LNCAP (cell line): ENCODE measurements around the gene FAM217B.

Experiments
- TF ChIP-seq, protein P1 (sequence below): fragments of 450-650 bp; IDR thresholded peaks from 2 replicates; pipeline ENCODE4 v1.5.1; 2017; ENCODE audit warnings: mild to moderate bottlenecking

Gene FAM217B

DNA sequence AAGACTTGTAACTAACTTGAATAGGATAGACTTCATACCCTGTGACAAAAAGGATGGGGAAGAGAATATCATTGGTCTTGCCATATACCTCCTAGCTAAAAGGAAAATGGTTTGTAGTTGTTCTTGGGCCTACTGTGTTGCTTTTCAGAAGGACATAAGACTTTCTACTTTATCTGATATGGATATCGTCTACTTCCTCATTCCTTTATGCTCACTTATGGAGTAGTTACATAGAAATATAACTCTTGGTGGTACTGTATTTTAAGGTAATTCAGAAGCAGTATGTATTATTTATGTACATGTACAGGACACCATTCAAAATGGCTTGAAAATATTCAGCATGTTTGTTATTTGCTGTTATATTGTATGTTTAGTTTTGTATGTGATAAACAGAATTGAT lies 8.0 kb downstream of the FAM217B start:
- TF ChIP-seq, protein P1, sequence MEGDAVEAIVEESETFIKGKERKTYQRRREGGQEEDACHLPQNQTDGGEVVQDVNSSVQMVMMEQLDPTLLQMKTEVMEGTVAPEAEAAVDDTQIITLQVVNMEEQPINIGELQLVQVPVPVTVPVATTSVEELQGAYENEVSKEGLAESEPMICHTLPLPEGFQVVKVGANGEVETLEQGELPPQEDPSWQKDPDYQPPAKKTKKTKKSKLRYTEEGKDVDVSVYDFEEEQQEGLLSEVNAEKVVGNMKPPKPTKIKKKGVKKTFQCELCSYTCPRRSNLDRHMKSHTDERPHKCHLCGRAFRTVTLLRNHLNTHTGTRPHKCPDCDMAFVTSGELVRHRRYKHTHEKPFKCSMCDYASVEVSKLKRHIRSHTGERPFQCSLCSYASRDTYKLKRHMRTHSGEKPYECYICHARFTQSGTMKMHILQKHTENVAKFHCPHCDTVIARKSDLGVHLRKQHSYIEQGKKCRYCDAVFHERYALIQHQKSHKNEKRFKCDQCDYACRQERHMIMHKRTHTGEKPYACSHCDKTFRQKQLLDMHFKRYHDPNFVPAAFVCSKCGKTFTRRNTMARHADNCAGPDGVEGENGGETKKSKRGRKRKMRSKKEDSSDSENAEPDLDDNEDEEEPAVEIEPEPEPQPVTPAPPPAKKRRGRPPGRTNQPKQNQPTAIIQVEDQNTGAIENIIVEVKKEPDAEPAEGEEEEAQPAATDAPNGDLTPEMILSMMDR: no peak

DNA sequence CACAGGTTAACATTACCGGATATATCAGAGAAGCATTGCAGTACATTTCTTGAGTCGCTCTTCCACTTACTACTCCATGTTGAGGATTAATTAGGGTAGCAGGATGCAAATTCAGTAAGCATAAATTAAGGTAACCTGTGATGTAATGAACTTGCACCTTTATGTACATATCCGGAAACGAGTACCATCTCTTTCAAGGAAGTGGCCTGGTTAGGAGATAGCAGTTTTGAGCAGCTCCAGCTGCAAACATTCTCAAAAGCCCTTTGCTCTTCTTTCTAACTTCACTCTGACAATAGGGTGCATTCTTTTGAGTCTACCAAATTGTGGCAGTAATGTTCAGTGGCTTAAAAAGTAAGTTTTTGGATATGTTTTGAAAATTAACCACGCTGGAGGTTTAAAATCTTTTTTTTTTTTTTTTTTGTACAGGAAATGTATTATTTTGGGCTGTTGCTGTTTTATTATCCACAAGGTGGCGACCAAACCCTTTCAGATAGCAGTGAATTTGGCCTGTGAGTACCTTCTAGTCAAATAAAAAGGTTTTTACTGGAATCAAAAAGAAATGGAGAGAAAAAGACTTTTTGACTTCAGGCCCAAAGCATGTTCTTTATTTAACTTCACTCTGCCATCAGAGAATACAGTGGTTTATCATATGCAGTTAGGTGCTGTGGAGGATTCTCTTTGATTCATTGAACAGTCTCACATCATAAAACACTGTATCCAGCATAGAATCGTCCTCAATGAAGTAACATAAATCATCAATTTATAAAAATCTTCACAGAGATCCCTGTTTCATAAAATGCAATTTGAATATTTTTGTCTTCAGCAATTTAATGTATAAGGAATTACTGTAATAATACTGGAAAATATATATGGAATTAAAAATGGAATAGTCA lies 8.9 kb downstream of the FAM217B start:
- TF ChIP-seq, protein P1: peak; percentile 76

DNA sequence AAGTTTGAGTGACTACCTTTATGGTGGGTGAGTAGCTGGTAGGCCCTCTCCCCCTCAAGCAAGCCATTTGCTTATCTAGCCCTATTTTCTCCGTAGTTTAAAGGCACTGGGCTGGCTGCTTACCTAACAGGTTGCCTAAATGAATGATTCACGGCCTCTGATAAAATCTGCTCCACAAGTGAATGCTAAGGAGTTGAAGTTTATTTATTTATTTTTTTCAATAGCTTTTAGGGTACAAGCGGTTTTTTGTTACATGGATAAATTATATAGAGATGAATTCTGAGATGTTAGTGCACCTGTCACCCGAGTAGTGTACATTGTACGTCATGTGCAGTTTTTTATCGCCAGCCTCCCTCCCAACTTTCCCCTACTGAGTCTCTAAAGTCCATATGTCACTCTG lies 9.7 kb downstream of the FAM217B start:
- TF ChIP-seq, protein P1: no peak

DNA sequence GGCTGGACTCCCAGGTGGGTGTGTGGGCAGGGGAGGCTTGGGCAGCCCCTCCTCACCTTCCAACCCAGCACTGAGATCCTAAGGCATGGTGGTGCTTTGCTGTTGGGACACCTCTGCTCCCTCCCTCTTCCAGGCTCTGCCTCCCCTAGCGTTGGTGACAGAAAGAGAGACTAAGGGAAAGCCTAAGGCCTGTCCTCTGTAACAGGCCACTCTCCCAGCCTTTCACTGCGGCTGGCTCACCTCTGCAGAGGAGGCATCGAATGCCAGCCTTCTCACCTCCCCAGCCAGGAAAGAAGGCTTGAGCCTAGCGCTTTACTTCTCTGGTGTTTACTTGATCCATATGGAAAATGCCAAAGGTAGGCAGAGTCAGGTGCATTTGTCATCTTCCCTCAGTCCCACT lies 14.5 kb downstream of the FAM217B start:
- TF ChIP-seq, protein P1: no peak

- TF ChIP-seq, protein P1: peak; percentile 62; the same call in 1 of the 2 replicates
Observed at GRCh38 chr20:59955131-59955796, 15.1 kb downstream of the FAM217B start.

DNA sequence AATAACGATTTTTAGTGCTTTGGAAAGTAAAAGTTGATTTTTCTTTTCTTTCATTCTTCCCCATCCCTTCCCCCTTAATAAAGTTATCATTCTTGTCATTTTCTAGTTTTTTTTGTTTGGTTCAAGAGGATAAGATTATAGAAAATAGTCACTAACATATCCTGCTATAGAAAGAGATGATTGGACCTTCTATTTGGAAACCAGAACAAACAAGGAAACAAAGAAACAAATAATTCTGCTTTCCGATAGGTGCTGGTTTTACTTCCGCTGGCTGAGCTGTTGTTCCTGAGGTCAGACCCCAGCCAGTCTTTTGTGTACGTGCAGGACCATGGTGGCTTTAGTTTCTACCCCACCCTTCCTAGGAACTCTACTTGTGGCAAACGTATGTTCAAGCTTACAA lies 17.9 kb downstream of the FAM217B start, which contains the start of gene CDH26:
Gene CDH26 (plus strand): TSS at position 301 of the 400 bp plus-strand sequence. CDS start 304 bp downstream, outside the sequence.
- TF ChIP-seq, protein P1: no peak

DNA sequence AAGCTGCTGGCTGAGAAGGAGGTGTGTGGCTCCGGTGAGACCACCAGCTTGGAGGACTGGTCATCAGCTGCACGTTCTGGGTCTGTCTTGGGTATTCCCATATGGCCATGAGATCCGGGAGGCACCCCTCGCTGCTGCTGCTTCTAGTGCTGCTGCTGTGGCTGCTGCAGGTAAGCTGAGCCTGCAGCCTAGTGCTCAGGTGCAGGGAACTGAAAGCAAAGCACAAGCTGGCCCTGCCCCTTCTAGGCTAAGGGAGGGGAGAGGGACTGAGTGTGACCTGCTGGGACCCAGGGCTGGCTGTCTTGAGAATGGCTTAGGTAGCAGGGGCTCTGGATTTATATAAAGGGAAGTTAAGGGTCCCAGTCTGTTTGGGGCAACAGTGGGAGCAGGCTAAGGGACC lies 18.4 kb downstream of the FAM217B start:
- TF ChIP-seq, protein P1: no peak
